GM18508 (cell line): ENCODE results near the gene C5orf46.
"Not testable (repeated sequence)": the region's sequence is repeated elsewhere in the genome, so short reads cannot be mapped to it uniquely, and the experiment has no call there.

ENCODE experiments used
- ATAC-seq: cut with Tn5 transposase; IDR thresholded peaks from one replicate; pipeline ENCODE4 v1.9.1; 2021; ENCODE audit warnings: moderate number of reproducible peaks; ENCODE audit not compliant: insufficient read depth, unreplicated experiment

C5orf46 gene

GRCh38 chr5:147906326-147907095 lies at the start of gene C5orf46:
C5orf46 (minus strand) TSS chr5:147906538; CDS start chr5:147906501, 37 bp downstream.
- ATAC-seq, result no peak

DNA sequence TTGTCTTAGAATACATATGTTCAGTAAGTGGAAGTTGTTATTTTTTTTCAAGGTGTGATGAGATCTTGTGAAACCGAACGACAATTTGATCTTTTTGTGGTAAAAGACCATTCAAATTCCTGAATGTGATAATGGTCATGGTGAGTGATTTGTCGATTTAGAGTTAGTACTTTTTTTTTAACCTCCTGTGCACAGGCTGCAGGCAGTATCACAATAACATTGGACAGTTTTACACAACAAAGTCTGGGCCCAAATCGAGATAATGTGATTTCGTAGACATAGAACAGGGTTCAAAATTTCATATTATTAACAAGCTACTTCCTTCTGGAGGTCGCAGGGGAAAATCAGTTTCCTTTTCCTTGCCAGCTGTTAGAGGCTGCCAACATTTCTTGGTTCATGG lies 48.6 kb upstream of the C5orf46 start:
- no peak for ATAC-seq

DNA sequence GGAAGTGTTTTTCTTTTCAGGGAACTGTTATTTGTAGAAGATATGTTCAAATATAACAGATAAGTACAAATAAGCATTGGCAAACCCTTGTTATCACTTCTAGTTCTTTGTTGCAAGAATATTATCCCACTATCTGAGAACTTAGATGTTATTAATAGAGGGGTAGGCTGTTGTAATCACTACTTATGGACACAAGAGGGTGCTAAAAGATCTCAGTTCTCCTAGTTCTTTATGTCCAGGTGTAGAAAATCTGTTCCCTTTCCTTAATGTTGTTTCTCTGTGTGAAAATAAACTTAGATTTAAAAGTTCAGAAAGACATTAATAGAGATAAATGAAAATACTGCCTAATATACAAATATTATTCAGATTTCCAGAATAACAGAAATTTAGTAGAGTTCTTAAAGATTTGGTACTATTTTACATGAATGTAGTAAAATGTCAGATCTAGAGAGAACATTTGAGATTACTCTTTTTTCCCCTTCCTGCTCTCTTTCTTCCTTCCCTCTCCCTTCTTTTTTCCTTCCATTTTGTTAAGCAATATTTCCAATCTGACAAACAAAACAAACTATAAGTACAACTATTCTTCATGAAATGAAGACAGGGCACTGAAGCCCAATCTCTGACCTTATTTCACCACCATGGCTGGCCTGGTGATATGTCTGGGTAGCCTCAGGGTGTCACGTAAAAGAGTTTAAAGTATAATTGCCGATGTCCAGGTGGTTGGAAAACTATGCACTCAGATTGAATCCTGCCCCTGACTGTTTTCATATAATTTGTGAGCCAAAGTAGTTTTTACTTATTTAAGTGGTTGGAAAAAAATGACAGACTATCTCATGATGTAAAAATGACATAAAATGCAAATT lies 43.6 kb upstream of the C5orf46 start:
- peak; percentile 81 for ATAC-seq

DNA sequence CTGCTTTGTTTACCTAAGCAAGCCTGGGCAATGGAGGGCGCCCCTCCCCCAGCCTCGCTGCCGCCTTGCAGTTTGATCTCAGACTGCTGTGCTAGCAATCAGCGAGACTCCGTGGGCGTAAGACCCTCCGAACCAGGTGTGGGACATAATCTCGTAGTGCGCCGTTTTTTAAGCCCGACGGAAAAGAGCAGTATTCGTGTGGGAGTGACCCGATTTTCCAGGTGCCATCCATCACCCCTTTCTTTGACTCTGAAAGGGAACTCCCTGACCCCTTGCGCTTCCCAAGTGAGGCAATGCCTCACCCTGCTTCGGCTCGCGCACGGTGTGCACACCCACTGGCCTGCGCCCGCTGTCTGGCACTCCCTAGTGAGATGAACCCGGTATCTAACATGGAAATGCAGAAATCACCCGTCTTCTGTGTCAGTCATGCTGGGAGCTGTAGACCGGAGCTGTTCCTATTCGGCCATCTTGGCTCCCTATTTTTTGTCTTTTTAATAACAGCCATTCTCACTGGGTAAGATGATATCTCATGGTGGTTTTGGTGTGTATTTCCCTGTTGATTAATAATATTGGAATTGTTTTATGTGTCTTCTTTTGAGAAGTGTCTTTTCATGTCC lies 40.4 kb upstream of the C5orf46 start:
- not testable (repeated sequence) for ATAC-seq

DNA sequence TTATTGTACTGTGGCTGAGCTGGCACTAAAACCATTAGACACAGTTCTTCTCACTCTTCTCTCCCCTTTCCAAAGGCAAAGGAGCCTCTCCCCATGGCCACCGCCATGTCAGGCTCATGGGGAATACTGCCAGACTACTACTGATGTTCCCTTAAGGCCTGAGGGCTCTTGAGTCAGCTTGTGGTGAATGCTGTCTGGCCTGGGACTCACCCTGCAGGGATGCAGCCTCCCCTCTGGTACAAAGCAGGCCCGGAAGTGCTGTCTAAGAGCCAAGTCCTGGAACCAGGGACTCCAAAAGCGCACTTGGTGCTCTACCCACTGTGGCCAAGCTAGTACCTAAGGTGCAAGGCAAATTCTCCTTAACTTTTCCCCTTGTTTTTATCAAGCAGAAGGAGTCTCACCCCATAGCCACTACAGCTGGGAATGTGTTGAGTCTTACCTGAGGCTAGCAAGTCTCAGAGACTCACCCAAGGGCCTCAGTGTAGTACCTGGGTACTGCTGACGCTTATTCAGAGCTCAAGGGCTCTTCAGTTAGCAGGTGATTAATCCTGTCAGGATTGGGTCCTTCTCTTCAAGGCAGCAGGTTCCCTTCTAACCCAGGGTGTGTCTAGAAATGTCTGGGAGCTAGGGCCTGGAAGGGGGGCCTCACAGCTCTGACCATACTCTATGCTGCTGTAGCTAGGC lies 33.2 kb upstream of the C5orf46 start:
- ATAC-seq, result no peak

GRCh38 chr5:147935032-147935431 lies 28.7 kb upstream of the C5orf46 start:
- ATAC-seq, result no peak

GRCh38 chr5:147930769-147931168 lies 24.4 kb upstream of the C5orf46 start:
- ATAC-seq, result peak; percentile 90

GRCh38 chr5:147927901-147928300 lies 21.6 kb upstream of the C5orf46 start:
- ATAC-seq, result no peak

GRCh38 chr5:147925020-147925419 lies 18.7 kb upstream of the C5orf46 start:
- no peak for ATAC-seq

- ATAC-seq, result no peak
Observed at GRCh38 chr5:147921136-147921535, 14.8 kb upstream of the C5orf46 start.

DNA sequence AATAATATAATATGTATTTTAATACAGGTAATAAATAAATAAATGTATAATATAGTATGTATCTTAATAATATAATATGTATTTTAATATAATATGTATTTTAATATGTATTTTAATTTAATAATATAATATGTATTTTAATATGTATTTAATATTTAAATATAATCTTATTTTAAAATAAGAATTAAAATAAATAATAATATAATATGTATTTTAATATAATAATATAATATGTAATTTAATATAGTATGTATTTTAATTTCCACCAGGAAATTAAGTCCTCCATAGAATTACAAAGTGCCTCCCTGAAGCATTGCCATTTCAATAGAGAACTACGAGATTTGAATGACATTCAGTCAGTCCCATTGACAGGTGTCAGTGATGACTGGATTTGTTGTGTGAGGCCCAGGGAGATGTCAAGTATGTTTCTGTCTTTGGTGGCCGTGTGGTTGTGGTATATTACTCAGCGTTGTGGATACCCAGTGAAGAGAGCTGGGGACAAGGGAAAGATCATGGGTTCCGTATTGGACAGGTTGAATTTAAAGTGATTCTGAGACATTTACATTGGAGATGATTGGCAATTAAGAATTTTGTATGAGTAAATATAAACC lies 14.2 kb upstream of the C5orf46 start:
- no peak for ATAC-seq

DNA sequence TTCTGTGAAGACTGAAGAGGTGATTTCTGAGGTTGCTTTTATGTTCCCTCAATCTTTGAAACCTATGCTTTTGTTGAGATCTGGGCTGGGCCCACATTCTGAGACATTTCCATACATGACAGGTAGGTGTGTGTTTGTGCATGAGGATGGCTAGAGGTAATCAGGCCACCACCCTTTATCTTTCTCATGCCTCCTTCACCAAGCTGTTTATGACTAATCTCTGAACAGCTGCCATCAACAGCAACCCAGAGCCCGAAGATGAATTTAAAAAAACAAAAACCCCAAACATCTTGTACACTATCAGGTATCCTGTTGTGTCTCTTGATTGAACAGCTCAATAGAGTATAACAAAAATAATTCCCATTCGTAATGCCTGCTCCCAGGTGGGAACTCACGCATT lies 12.6 kb upstream of the C5orf46 start:
- ATAC-seq, result no peak

DNA sequence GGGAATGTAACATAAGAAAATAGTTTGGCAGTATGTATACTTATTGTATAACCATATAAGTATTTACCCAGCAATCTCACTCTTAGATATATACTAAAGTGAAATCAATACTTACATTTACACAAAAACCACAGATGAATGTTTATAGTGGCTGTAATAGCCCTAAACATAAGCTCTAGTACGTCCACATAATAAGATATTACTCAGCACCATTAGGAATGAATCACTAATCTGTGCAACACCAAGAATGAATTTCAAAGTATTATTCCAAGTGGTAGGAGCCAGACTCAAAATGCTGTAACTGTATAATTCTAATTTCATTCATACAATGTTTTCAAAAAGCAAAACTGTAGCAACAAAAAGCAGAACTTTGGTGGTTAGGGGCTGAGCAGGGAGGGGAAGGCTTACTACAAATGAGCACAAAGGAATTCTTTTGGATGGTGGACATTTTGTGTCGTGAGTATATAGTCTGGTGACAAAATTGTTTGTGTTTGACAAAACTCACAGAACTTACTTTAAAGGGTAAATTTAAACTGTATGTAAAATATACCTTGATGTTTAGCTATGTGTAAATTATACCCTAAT lies 11.9 kb upstream of the C5orf46 start:
- no peak for ATAC-seq

DNA sequence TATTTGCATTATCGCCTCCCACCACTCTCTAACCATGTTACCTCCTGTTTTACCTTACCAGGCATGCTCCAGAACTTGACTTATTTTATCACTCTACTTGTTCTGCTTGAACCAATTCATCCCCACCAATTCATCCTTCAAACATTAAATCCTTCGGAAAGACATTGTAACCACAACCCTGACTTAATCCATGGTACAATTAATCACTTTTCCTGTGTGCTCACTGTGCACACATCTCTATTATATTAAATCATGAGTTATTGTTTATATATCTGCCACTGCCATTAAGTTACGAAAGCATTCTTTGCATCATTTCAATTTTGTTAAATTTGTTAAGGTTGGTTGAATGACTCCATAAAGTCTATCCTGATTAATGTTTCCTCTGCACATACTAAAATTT lies 7.4 kb upstream of the C5orf46 start:
- ATAC-seq, result no peak

DNA sequence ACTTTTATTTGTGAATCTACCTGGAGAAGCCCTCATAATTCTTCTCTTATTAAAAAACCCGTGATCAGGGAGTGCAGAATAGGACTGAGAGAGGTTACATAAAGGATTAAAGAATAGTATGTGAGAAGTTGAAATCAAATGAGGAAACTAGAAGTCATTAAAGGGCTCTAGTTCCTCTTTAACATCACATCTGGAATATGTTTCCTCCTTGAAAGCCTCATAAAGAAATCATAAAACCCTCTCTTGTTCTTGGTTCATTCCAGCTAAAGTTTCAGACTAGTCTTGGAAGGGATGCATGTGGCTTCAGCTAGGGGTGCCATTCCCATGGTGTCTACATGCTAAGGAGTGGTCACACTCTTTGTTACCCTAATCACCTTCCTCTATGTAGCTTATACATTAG lies 5.7 kb upstream of the C5orf46 start:
- no peak for ATAC-seq

- no peak for ATAC-seq
Observed at GRCh38 chr5:147911427-147911826, 5.1 kb upstream of the C5orf46 start.

DNA sequence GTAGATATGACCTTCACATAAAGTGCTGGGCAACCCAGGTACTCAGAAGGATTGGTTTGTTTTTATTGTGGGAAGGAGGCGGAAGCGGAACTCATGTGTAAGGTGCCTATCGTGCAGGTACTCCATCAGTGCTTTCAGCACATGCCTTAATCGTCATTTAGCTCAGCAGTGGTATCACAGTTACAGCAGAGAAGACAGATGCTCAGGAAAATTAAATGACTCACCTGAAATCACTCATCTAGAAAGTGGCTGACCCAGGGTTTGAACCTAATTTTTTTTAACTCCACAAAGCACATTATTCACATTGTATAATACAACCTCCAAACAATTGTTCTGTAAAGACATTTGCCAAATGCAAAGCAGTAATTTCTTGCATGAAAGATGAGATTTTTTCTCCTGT lies 2.2 kb downstream of the C5orf46 start:
- no peak for ATAC-seq

DNA sequence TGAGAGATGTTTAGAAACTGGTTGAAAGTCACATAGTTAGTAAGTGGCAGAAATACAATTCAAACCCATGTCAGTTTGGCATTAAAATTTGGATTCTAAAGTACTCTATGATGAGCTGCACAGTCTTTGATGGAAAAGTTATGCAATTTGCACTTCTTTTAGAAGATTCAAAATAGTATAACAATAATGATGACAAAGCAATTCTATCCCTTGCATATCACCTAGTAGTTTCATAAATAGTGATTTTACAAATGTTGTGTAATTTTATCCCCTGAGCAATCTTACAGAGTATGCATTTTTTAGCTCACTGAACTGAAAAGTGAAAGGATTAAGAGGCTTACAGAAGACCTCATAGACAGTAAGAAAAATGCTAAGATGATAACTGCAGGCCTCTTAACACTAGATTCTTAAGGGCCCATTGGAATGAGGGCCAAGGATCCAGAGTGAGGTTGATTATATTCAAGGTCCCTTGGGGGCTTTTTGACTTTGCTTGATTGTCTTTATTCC lies 3.7 kb downstream of the C5orf46 start:
- ATAC-seq, result no peak

- ATAC-seq, result no peak
Observed at GRCh38 chr5:147901599-147902039, 4.7 kb downstream of the C5orf46 start.
